HepG2 (cell line): Measurements from ENCODE around the gene CATSPERE. TPM values are rescaled to one million over a fixed set of nuclear protein-coding genes. Genes with fewer than 3 reads are reported as not detected.

Experiments used
- KDM2A ChIP-seq: sonication (generic); formaldehyde crosslinking; IDR thresholded peaks from 2 replicates; pipeline ENCODE4 v1.4.0; 2020; ENCODE audit warnings: low read depth, missing genetic modification reagents, borderline replicate concordance
- NCOR1 ChIP-seq: fragments of 200-600 bp; sonication (generic); IDR thresholded peaks from 2 replicates; pipeline ENCODE4 v1.7.0; 2017; ENCODE audit warnings: antibody characterized with exemption, low read length, borderline replicate concordance
- SRSF1 ChIP-seq: fragments of 200-400 bp; formaldehyde crosslinking; optimal IDR thresholded peaks from 2 replicates; pipeline ENCODE3; 2017; ENCODE audit warnings: mild to moderate bottlenecking, low read depth, low read length, moderate library complexity
- polyA plus RNA-seq, 8 experiments: library from polyadenylated mRNA; depleted of rRNA in 3 of 8; stranded (reverse) in 7 of 8; unstranded in 1 of 8; fragments of >200 nt; fragmentation: Illumina TruSeq in 4 of 8; extraction: Trizol in 4 of 8; gene quantifications; 2 replicates each; pipeline versions ENCODE4 v1.2.1 to v1.2.3, GENCODE V29; 2011 to 2016; ENCODE audit warnings: low read depth in 4 of 8, missing spikeins in 1 of 8, mixed read lengths in 1 of 8; ENCODE audit not compliant: insufficient read depth in 1 of 8
- total RNA-seq, 5 experiments: library from RNA; depleted of rRNA; stranded (reverse); fragments of >200 nt; fragmentation: Illumina TruSeq; extraction: Trizol; gene quantifications; 2 replicates each; pipeline ENCODE4 v1.2.3, GENCODE V29; 2016; ENCODE audit warnings: low read depth in 1 of 5
- TF ChIP-seq, protein P1 (sequence below): sonication (generic); formaldehyde crosslinking; IDR thresholded peaks from 2 replicates; pipeline ENCODE4 v1.4.0; 2020; ENCODE audit warnings: missing genetic modification reagents
- TF ChIP-seq, protein P2 (sequence below): sonication (generic); formaldehyde crosslinking; IDR thresholded peaks from 2 replicates; pipeline ENCODE4 v1.8.1; 2023; ENCODE audit warnings: missing genetic modification reagents, inconsistent platforms, borderline replicate concordance
- TF ChIP-seq, protein P3 (sequence below), 2 experiments: IDR thresholded peaks; 2 replicates each; pipeline ENCODE4 v1.6.1; 2011 to 2012; ENCODE audit warnings: low read length in 2 of 2, borderline replicate concordance in 1 of 2, low read depth in 1 of 2, mild to moderate bottlenecking in 1 of 2, moderate library complexity in 1 of 2
- TF ChIP-seq, protein P4 (sequence below): sonication (generic); formaldehyde crosslinking; IDR thresholded peaks from 2 replicates; pipeline ENCODE4 v1.4.0; 2020; ENCODE audit warnings: mild to moderate bottlenecking, missing genetic modification reagents
- TF ChIP-seq, protein P5 (sequence below): sonication (generic); formaldehyde crosslinking; IDR thresholded peaks from 2 replicates; pipeline ENCODE4 v1.5.1; 2020; ENCODE audit warnings: mild to moderate bottlenecking, missing genetic modification reagents

CATSPERE gene
- total and polyA plus RNA-seq, 2 of the 13 experiments (the other 11 are each of a cell fraction or from before 2014, with no cell fraction given): 0.34 to 0.51 TPM

DNA sequence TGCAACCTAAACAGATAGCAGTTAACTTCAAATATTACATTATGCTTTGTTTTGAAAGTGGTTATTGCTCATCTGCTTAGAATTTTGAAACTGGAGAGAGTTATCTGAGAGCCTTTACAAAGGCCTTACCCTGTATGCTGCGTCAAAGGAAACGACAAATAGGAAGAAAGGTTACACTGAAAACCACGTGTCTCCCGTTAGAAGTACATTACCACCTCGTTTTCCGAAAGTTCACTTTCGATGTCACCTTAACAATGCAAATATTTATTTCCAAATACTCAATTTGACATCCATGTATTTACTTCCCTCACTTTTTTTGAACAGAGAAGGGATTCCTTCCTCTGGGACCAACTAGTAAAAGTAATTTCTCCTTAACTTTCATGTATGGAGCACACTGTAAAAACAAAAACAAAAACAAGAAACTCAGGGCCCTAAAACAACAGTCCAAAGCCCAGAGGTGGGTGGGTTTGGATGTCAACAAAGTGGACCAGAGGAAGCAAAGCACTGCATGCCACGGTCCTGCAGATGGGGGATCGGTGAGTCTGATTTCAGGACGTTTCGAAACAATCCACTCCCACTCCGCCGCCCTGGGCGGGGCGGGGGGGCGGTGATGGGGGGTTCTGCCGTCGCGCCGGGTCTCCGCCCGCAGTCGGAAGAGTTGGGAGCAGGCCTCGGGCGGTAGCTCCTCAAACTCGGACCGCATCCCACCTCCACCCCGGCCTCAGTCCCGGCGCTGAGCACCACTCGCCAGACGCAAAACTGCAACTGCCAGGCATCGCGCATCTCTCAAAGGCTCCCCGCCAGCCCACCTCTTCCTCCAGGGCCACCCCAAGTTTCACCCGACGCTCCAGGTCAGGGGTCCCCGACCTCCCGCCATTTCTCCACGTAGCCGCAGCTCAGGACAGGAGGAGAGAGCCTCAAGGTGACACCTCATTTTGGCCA, 10.2 kb upstream of the CATSPERE start (continued):
- TF ChIP-seq, protein P1, sequence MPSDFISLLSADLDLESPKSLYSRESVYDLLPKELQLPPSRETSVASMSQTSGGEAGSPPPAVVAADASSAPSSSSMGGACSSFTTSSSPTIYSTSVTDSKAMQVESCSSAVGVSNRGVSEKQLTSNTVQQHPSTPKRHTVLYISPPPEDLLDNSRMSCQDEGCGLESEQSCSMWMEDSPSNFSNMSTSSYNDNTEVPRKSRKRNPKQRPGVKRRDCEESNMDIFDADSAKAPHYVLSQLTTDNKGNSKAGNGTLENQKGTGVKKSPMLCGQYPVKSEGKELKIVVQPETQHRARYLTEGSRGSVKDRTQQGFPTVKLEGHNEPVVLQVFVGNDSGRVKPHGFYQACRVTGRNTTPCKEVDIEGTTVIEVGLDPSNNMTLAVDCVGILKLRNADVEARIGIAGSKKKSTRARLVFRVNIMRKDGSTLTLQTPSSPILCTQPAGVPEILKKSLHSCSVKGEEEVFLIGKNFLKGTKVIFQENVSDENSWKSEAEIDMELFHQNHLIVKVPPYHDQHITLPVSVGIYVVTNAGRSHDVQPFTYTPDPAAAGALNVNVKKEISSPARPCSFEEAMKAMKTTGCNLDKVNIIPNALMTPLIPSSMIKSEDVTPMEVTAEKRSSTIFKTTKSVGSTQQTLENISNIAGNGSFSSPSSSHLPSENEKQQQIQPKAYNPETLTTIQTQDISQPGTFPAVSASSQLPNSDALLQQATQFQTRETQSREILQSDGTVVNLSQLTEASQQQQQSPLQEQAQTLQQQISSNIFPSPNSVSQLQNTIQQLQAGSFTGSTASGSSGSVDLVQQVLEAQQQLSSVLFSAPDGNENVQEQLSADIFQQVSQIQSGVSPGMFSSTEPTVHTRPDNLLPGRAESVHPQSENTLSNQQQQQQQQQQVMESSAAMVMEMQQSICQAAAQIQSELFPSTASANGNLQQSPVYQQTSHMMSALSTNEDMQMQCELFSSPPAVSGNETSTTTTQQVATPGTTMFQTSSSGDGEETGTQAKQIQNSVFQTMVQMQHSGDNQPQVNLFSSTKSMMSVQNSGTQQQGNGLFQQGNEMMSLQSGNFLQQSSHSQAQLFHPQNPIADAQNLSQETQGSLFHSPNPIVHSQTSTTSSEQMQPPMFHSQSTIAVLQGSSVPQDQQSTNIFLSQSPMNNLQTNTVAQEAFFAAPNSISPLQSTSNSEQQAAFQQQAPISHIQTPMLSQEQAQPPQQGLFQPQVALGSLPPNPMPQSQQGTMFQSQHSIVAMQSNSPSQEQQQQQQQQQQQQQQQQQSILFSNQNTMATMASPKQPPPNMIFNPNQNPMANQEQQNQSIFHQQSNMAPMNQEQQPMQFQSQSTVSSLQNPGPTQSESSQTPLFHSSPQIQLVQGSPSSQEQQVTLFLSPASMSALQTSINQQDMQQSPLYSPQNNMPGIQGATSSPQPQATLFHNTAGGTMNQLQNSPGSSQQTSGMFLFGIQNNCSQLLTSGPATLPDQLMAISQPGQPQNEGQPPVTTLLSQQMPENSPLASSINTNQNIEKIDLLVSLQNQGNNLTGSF (CRISPR knock-in tag): no peak
- TF ChIP-seq, protein P2, sequence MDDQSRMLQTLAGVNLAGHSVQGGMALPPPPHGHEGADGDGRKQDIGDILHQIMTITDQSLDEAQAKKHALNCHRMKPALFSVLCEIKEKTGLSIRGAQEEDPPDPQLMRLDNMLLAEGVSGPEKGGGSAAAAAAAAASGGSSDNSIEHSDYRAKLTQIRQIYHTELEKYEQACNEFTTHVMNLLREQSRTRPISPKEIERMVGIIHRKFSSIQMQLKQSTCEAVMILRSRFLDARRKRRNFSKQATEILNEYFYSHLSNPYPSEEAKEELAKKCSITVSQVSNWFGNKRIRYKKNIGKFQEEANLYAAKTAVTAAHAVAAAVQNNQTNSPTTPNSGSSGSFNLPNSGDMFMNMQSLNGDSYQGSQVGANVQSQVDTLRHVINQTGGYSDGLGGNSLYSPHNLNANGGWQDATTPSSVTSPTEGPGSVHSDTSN (CRISPR knock-in tag): no peak
- TF ChIP-seq NCOR1 (no peak), SRSF1 (peak; percentile 87), KDM2A (peak; percentile 54; the same call in 1 of the 2 replicates)
- TF ChIP-seq, protein P3, sequence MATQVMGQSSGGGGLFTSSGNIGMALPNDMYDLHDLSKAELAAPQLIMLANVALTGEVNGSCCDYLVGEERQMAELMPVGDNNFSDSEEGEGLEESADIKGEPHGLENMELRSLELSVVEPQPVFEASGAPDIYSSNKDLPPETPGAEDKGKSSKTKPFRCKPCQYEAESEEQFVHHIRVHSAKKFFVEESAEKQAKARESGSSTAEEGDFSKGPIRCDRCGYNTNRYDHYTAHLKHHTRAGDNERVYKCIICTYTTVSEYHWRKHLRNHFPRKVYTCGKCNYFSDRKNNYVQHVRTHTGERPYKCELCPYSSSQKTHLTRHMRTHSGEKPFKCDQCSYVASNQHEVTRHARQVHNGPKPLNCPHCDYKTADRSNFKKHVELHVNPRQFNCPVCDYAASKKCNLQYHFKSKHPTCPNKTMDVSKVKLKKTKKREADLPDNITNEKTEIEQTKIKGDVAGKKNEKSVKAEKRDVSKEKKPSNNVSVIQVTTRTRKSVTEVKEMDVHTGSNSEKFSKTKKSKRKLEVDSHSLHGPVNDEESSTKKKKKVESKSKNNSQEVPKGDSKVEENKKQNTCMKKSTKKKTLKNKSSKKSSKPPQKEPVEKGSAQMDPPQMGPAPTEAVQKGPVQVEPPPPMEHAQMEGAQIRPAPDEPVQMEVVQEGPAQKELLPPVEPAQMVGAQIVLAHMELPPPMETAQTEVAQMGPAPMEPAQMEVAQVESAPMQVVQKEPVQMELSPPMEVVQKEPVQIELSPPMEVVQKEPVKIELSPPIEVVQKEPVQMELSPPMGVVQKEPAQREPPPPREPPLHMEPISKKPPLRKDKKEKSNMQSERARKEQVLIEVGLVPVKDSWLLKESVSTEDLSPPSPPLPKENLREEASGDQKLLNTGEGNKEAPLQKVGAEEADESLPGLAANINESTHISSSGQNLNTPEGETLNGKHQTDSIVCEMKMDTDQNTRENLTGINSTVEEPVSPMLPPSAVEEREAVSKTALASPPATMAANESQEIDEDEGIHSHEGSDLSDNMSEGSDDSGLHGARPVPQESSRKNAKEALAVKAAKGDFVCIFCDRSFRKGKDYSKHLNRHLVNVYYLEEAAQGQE (IDR thresholded peaks at IDR 0.05; ENCODE audit: borderline replicate concordance in 1 of 2, low read depth in 1 of 2, low read length in 2 of 2): no peak
- TF ChIP-seq, protein P4, sequence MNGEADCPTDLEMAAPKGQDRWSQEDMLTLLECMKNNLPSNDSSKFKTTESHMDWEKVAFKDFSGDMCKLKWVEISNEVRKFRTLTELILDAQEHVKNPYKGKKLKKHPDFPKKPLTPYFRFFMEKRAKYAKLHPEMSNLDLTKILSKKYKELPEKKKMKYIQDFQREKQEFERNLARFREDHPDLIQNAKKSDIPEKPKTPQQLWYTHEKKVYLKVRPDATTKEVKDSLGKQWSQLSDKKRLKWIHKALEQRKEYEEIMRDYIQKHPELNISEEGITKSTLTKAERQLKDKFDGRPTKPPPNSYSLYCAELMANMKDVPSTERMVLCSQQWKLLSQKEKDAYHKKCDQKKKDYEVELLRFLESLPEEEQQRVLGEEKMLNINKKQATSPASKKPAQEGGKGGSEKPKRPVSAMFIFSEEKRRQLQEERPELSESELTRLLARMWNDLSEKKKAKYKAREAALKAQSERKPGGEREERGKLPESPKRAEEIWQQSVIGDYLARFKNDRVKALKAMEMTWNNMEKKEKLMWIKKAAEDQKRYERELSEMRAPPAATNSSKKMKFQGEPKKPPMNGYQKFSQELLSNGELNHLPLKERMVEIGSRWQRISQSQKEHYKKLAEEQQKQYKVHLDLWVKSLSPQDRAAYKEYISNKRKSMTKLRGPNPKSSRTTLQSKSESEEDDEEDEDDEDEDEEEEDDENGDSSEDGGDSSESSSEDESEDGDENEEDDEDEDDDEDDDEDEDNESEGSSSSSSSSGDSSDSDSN (CRISPR knock-in tag): peak; percentile 77; the same call in 1 of the 2 replicates
- TF ChIP-seq, protein P5, sequence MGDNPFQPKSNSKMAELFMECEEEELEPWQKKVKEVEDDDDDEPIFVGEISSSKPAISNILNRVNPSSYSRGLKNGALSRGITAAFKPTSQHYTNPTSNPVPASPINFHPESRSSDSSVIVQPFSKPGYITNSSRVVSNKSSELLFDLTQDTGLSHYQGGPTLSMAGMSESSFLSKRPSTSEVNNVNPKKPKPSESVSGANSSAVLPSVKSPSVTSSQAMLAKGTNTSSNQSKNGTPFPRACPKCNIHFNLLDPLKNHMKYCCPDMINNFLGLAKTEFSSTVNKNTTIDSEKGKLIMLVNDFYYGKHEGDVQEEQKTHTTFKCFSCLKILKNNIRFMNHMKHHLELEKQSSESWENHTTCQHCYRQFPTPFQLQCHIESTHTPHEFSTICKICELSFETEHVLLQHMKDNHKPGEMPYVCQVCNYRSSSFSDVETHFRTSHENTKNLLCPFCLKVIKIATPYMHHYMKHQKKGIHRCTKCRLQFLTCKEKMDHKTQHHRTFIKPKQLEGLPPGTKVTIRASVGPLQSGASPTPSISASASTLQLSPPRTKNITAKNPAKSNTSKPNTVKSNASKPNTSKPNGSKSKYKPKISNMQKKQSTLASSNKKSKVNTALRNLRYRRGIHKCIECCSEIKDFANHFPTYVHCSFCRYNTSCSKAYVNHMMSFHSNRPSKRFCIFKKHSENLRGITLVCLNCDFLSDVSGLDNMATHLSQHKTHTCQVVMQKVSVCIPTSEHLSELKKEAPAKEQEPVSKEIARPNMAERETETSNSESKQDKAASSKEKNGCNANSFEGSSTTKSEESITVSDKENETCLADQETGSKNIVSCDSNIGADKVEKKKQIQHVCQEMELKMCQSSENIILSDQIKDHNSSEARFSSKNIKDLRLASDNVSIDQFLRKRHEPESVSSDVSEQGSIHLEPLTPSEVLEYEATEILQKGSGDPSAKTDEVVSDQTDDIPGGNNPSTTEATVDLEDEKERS (CRISPR knock-in tag): 0 out of 2 replicates have a peak, but pooled peaks have one; percentile 59
